ENCODE results near the gene EOMES.

DNA sequence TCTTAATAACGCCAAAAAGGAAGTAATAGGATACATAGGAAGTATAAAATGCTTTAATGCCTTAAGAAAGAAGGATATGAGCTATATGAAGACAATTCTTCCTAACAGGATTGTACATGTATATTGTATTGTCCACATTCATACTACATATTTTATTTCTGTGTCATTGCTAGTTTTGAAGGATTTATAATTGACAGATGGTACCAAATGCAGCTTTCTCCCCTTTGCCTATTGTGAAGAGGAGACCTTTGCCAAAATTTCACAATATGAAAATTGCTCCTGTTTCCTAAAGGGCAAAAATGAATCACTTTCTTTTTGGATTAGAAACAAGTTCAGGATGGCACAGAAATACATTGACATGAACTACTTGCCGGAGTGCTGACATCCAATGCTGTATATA is 34.8 kb upstream of the EOMES start:
- TF ChIP-seq, protein P1, sequence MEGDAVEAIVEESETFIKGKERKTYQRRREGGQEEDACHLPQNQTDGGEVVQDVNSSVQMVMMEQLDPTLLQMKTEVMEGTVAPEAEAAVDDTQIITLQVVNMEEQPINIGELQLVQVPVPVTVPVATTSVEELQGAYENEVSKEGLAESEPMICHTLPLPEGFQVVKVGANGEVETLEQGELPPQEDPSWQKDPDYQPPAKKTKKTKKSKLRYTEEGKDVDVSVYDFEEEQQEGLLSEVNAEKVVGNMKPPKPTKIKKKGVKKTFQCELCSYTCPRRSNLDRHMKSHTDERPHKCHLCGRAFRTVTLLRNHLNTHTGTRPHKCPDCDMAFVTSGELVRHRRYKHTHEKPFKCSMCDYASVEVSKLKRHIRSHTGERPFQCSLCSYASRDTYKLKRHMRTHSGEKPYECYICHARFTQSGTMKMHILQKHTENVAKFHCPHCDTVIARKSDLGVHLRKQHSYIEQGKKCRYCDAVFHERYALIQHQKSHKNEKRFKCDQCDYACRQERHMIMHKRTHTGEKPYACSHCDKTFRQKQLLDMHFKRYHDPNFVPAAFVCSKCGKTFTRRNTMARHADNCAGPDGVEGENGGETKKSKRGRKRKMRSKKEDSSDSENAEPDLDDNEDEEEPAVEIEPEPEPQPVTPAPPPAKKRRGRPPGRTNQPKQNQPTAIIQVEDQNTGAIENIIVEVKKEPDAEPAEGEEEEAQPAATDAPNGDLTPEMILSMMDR (IDR thresholded peaks at IDR 0.05), result no peak
- TF ChIP-seq POLR2A (IDR thresholded peaks at IDR 0.05), result no peak

All from ovary (tissue), 3 donors.